Hepatocyte (in vitro differentiated cells): Measurements from ENCODE around the gene SEMA4B. TPM values are rescaled to one million over a fixed set of nuclear protein-coding genes. Genes with fewer than 3 reads are reported as not detected.
A peak's percentile ranks its signal among the peaks of the same experiment; 100 is the strongest.

Experiments used
- DNase-seq: peaks from one replicate; pipeline ENCODE4 v3.0.0-alpha.2; 2016; ENCODE audit warnings: low spot score
- H2AFZ ChIP-seq: fragments of 200-600 bp; sonication (generic); 2 replicates; pipeline ENCODE4 v1.6.0; 2016; ENCODE audit warnings: antibody characterized with exemption, mild to moderate bottlenecking
- H3K27ac ChIP-seq: fragments of 200-600 bp; sonication (generic); 2 replicates; pipeline ENCODE4 v1.5.1; 2016; ENCODE audit warnings: mild to moderate bottlenecking
- H3K27me3 ChIP-seq: fragments of 200-600 bp; sonication (generic); 2 replicates; pipeline ENCODE4 v1.6.1; 2016
- H3K36me3 ChIP-seq: fragments of 200-600 bp; sonication (generic); replicated peaks from 2 replicates; pipeline ENCODE4 v1.5.1; 2016; ENCODE audit warnings: low read depth; ENCODE audit not compliant: insufficient read depth
- H3K4me1 ChIP-seq: fragments of 200-600 bp; sonication (generic); 2 replicates; pipeline ENCODE4 v1.5.1; 2016; ENCODE audit warnings: mild to moderate bottlenecking, moderate library complexity; ENCODE audit not compliant: insufficient read depth
- H3K4me2 ChIP-seq: fragments of 200-600 bp; sonication (generic); 2 replicates; pipeline ENCODE4 v1.6.0; 2016
- H3K4me3 ChIP-seq: fragments of 200-600 bp; sonication (generic); 2 replicates; pipeline ENCODE4 v1.5.1; 2016; ENCODE audit warnings: mild to moderate bottlenecking
- H3K79me2 ChIP-seq: fragments of 200-600 bp; sonication (generic); 2 replicates; pipeline ENCODE4 v1.6.0; 2017; ENCODE audit warnings: mild to moderate bottlenecking
- H3K9me2 ChIP-seq: fragments of 200-600 bp; sonication (generic); replicated peaks from 2 replicates; pipeline ENCODE4 v1.6.0; 2017; ENCODE audit warnings: mild to moderate bottlenecking; ENCODE audit not compliant: insufficient read depth
- H3K9me3 ChIP-seq: fragments of 200-600 bp; sonication (generic); 2 replicates; pipeline ENCODE4 v1.5.1; 2016; ENCODE audit warnings: low read depth, mild to moderate bottlenecking
- H4K20me1 ChIP-seq: fragments of 200-600 bp; sonication (generic); 2 replicates; pipeline ENCODE4 v1.6.0; 2016; ENCODE audit warnings: mild to moderate bottlenecking; ENCODE audit not compliant: insufficient read depth, poor library complexity, severe bottlenecking
- CTCF ChIP-seq: fragments of 200-600 bp; sonication (generic); IDR thresholded peaks from 2 replicates; pipeline ENCODE4 v1.5.1; 2016; ENCODE audit warnings: antibody characterized with exemption, mild to moderate bottlenecking; ENCODE audit not compliant: poor library complexity
- EZH2 ChIP-seq: fragments of 200-600 bp; sonication (generic); IDR thresholded peaks from 2 replicates; pipeline ENCODE4 v1.6.1; 2016; ENCODE audit warnings: antibody characterized with exemption, mild to moderate bottlenecking, borderline replicate concordance
- EZH2phosphoT487 ChIP-seq: fragments of 200-600 bp; sonication (generic); IDR thresholded peaks from one replicate; pipeline ENCODE4 v1.6.1; 2018; ENCODE audit warnings: antibody characterized with exemption, mild to moderate bottlenecking, low read depth, moderate library complexity; ENCODE audit not compliant: unreplicated experiment, severe bottlenecking
- WGBS: methylation state at CpG from one replicate; pipeline ENCODE4 v1.1.6; 2016; ENCODE audit warnings: low lambda C conversion rate; ENCODE audit errors: missing lambda C conversion rate; 5-methylcytosine and 5-hydroxymethylcytosine counted together
- polyA plus RNA-seq: library from polyadenylated mRNA; unstranded; fragments of >200 nt; fragmentation: Nextera tagmentation; extraction: Ambion mirVana; gene quantifications from 2 replicates; pipeline ENCODE4 v1.2.1, GENCODE V29; 2016
- total RNA-seq: library from RNA; depleted of rRNA; stranded (reverse); fragments of >200 nt; gene quantifications from 2 replicates; pipeline ENCODE4 v1.2.3, GENCODE V29; 2014

Gene SEMA4B
- total and polyA plus RNA-seq, 2 experiments from 2014 or later: 19.2 to 43.5 TPM

GRCh38 chr15:90191344-90191687, 9.8 kb upstream of the SEMA4B start:
- H3K4me1 ChIP-seq: peaks cover 27% of the 10 kb centered on the region
- DNase-seq: no peak
- H3K27ac ChIP-seq: peak overlapping the region; percentile 66
- no peaks in the 10 kb centered on the region for H3K9me2 ChIP-seq
- no peaks in the 10 kb centered on the region for H3K9me3 ChIP-seq
- no peak overlapping the region for H3K4me3 ChIP-seq
- H3K27me3 ChIP-seq: no peaks in the 10 kb centered on the region
- H2AFZ ChIP-seq: no peak overlapping the region
- H4K20me1 ChIP-seq: no peaks in the 10 kb centered on the region
- no peak overlapping the region for H3K4me2 ChIP-seq
- H3K79me2 ChIP-seq: peaks cover 43% of the 10 kb centered on the region
- TF ChIP-seq EZH2phosphoT487 (no peak), EZH2 (no peak), CTCF (no peak)
- WGBS: 83% methylated on average over 3 of the region's 3 CpGs
- H3K36me3 ChIP-seq: no peaks in the 10 kb centered on the region

GRCh38 chr15:90191794-90192509, 9.2 kb upstream of the SEMA4B start:
- peak; percentile 89 for DNase-seq
- TF ChIP-seq EZH2phosphoT487 (no peak), EZH2 (no peak), CTCF (no peak)
- Histone ChIP-seq H3K79me2 (peaks cover 43% of the 10 kb centered on the region), H3K4me3 (no peak overlapping the region), H3K9me3 (no peaks in the 10 kb centered on the region), H3K27ac (peak overlapping the region; percentile 66), H3K9me2 (no peaks in the 10 kb centered on the region), H3K4me1 (peaks cover 27% of the 10 kb centered on the region), H3K36me3 (no peaks in the 10 kb centered on the region), H3K27me3 (no peaks in the 10 kb centered on the region), H4K20me1 (no peaks in the 10 kb centered on the region), H2AFZ (no peak overlapping the region), H3K4me2 (peak overlapping the region; percentile 55)
- 69% methylated on average over 7 of the region's 7 CpGs for WGBS

- peak overlapping the region; percentile 66 for H3K27ac ChIP-seq
- peaks cover 34% of the 10 kb centered on the region for H3K79me2 ChIP-seq
- no peak for DNase-seq
- H3K27me3 ChIP-seq: no peaks in the 10 kb centered on the region
- no peaks in the 10 kb centered on the region for H3K9me3 ChIP-seq
- peaks cover 27% of the 10 kb centered on the region for H3K4me1 ChIP-seq
- no peak overlapping the region for H3K4me3 ChIP-seq
- no peak overlapping the region for H3K4me2 ChIP-seq
- TF ChIP-seq CTCF (no peak), EZH2 (no peak), EZH2phosphoT487 (no peak)
- no peaks in the 10 kb centered on the region for H3K9me2 ChIP-seq
- H4K20me1 ChIP-seq: no peaks in the 10 kb centered on the region
- no peaks in the 10 kb centered on the region for H3K36me3 ChIP-seq
- 82% methylated on average over 16 of the region's 16 CpGs for WGBS
- H2AFZ ChIP-seq: no peak overlapping the region
These were observed 8.0 kb upstream of the SEMA4B start for GRCh38 chr15:90192961-90193786.
